PFSK-1 (cell line): Measurements from ENCODE around the gene POU6F2.

ENCODE experiments used
- POLR2AphosphoS5 ChIP-seq: IDR thresholded peaks from 2 replicates; pipeline ENCODE4 v1.6.1; 2012; ENCODE audit warnings: low read depth, mild to moderate bottlenecking, control low read depth, low read length, moderate library complexity
- REST ChIP-seq, 2 experiments: IDR thresholded peaks; 2 replicates each; pipeline versions ENCODE4 v1.6.1 to v1.8.0; 2011 to 2012; ENCODE audit warnings: low read depth in 2 of 2, low read length in 2 of 2, control low read depth in 1 of 2, inconsistent platforms in 1 of 2, mild to moderate bottlenecking in 1 of 2, moderate library complexity in 1 of 2; ENCODE audit not compliant: insufficient read depth in 1 of 2
- SIN3A ChIP-seq: IDR thresholded peaks from 2 replicates; pipeline ENCODE4 v1.6.1; 2012; ENCODE audit warnings: mild to moderate bottlenecking, low read length, moderate library complexity, borderline replicate concordance; ENCODE audit not compliant: insufficient read depth
- TAF1 ChIP-seq: IDR thresholded peaks from 2 replicates; pipeline ENCODE4 v1.6.1; 2012; ENCODE audit warnings: low read length, control low read depth, borderline replicate concordance; ENCODE audit not compliant: insufficient read depth

GRCh38 chr7:39002755-39003154 is 25.0 kb downstream of the POU6F2 start:
- no peak for TF ChIP-seq REST (IDR thresholded peaks at IDR 0.05; ENCODE audit: insufficient read depth in 1 of 2, low read depth in 2 of 2, low read length in 2 of 2)
- TF ChIP-seq SIN3A, result no peak
- no peak for TF ChIP-seq POLR2AphosphoS5
- TF ChIP-seq TAF1, result no peak
